ENCODE measurements around the gene LRP10. TPM values are rescaled to one million over a fixed set of nuclear protein-coding genes. Genes with fewer than 3 reads are reported as not detected.

The LRP10 gene
- total and polyA plus RNA-seq, 2 experiments from 2014 or later, result 56.2 to 117 TPM

DNA sequence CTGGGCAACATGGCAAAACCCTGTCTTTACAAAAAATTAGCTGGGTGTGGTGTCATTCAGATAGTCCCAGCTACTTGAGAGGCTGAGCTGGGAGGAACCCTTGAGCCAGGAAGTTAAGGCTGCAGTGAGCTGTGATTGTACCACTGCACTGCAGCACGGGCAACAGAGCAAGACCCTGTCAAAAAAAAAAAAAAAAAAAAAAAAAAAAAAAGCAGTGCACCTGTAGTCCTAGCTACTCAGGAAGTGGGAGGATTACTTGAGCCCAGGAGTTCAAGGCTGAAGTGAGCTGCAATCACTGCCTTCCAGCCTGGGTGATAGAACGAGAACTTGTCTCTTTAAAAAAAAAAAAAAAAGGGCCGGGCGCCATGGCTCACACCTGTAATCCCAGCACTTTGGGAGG is 17.1 kb downstream of the LRP10 start:
- 93% methylated on average over 4 of the region's 4 CpGs for WGBS (ENCODE audit: low lambda C conversion rate, missing lambda C conversion rate)
- Histone ChIP-seq H4K20me1 (ENCODE audit: insufficient read depth, poor library complexity, severe bottlenecking) (no peaks in the 10 kb centered on the region), H2AFZ (no peak overlapping the region), H3K4me1 (ENCODE audit: insufficient read depth) (peaks cover 22% of the 10 kb centered on the region), H3K9me2 (replicated peaks; ENCODE audit: insufficient read depth) (no peaks in the 10 kb centered on the region), H3K27ac (no peak overlapping the region), H3K4me3 (no peak overlapping the region), H3K4me2 (no peak overlapping the region), H3K79me2 (peaks cover 4% of the 10 kb centered on the region), H3K36me3 (replicated peaks; ENCODE audit: insufficient read depth, low read depth) (no peaks in the 10 kb centered on the region), H3K27me3 (no peaks in the 10 kb centered on the region), H3K9me3 (ENCODE audit: low read depth) (no peaks in the 10 kb centered on the region)
- no peak for DNase-seq (ENCODE audit: low spot score)
- TF ChIP-seq EZH2phosphoT487 (IDR thresholded peaks at IDR 0.05; ENCODE audit: low read depth, severe bottlenecking, unreplicated experiment), result no peak
- no peak for TF ChIP-seq EZH2 (IDR thresholded peaks at IDR 0.05; ENCODE audit: borderline replicate concordance)
- no peak for TF ChIP-seq CTCF (IDR thresholded peaks at IDR 0.05; ENCODE audit: poor library complexity)

GRCh38 chr14:22890416-22890815 is 18.9 kb downstream of the LRP10 start:
- H3K4me3 ChIP-seq, result no peak overlapping the region
- H3K36me3 ChIP-seq (replicated peaks; ENCODE audit: insufficient read depth, low read depth), result no peaks in the 10 kb centered on the region
- H3K4me2 ChIP-seq, result no peak overlapping the region
- H3K27me3 ChIP-seq, result no peaks in the 10 kb centered on the region
- TF ChIP-seq CTCF (IDR thresholded peaks at IDR 0.05; ENCODE audit: poor library complexity), result no peak
- TF ChIP-seq EZH2phosphoT487 (IDR thresholded peaks at IDR 0.05; ENCODE audit: low read depth, severe bottlenecking, unreplicated experiment), result no peak
- WGBS (ENCODE audit: low lambda C conversion rate, missing lambda C conversion rate), result 91% methylated on average over 1 of the region's 1 CpG
- H3K9me3 ChIP-seq (ENCODE audit: low read depth), result no peaks in the 10 kb centered on the region
- no peak overlapping the region for H2AFZ ChIP-seq
- H3K4me1 ChIP-seq (ENCODE audit: insufficient read depth), result peaks cover 12% of the 10 kb centered on the region
- H3K79me2 ChIP-seq, result peaks cover 4% of the 10 kb centered on the region
- no peak overlapping the region for H3K27ac ChIP-seq
- no peaks in the 10 kb centered on the region for H4K20me1 ChIP-seq (ENCODE audit: insufficient read depth, poor library complexity, severe bottlenecking)
- no peak for DNase-seq (ENCODE audit: low spot score)
- no peaks in the 10 kb centered on the region for H3K9me2 ChIP-seq (replicated peaks; ENCODE audit: insufficient read depth)

DNA sequence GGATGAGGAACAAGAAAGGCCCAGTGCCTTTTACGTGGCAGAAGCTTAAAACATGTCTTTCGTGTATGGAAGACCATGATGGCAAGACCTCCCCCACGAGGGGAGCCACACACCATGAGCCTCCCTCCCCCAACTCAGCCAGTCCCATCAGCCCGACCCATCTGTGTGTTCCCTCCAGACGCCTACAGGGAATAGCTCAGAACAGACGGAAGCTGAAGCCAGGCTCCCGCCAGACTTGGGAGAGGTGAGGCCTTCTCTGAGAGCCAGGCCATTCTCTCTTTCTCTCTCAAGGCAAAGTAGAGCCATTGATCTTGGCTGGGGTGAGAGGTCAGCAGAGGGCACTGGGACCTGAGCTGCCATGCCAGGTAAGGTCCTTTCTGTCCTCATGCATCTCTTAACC is 20.9 kb downstream of the LRP10 start:
- Histone ChIP-seq H3K27ac (no peak overlapping the region), H3K4me3 (no peak overlapping the region), H3K4me1 (ENCODE audit: insufficient read depth) (peaks cover 7% of the 10 kb centered on the region), H2AFZ (no peak overlapping the region), H3K9me3 (ENCODE audit: low read depth) (no peaks in the 10 kb centered on the region), H3K36me3 (replicated peaks; ENCODE audit: insufficient read depth, low read depth) (no peaks in the 10 kb centered on the region), H3K9me2 (replicated peaks; ENCODE audit: insufficient read depth) (no peaks in the 10 kb centered on the region), H3K4me2 (no peak overlapping the region), H3K27me3 (no peaks in the 10 kb centered on the region), H3K79me2 (peaks cover 4% of the 10 kb centered on the region), H4K20me1 (ENCODE audit: insufficient read depth, poor library complexity, severe bottlenecking) (no peaks in the 10 kb centered on the region)
- DNase-seq (ENCODE audit: low spot score), result no peak
- no peak for TF ChIP-seq CTCF (IDR thresholded peaks at IDR 0.05; ENCODE audit: poor library complexity)
- no peak for TF ChIP-seq EZH2 (IDR thresholded peaks at IDR 0.05; ENCODE audit: borderline replicate concordance)
- TF ChIP-seq EZH2phosphoT487 (IDR thresholded peaks at IDR 0.05; ENCODE audit: low read depth, severe bottlenecking, unreplicated experiment), result no peak
- WGBS (ENCODE audit: low lambda C conversion rate, missing lambda C conversion rate), result 79% methylated on average over 7 of the region's 7 CpGs

- no peaks in the 10 kb centered on the region for H3K4me1 ChIP-seq (ENCODE audit: insufficient read depth)
- H4K20me1 ChIP-seq (ENCODE audit: insufficient read depth, poor library complexity, severe bottlenecking), result no peaks in the 10 kb centered on the region
- no peak overlapping the region for H3K4me2 ChIP-seq
- no peak overlapping the region for H3K4me3 ChIP-seq
- no peak overlapping the region for H3K27ac ChIP-seq
- DNase-seq (ENCODE audit: low spot score), result no peak
- H3K27me3 ChIP-seq, result no peaks in the 10 kb centered on the region
- TF ChIP-seq EZH2phosphoT487 (IDR thresholded peaks at IDR 0.05; ENCODE audit: low read depth, severe bottlenecking, unreplicated experiment) (no peak), EZH2 (IDR thresholded peaks at IDR 0.05; ENCODE audit: borderline replicate concordance) (no peak), CTCF (IDR thresholded peaks at IDR 0.05; ENCODE audit: poor library complexity) (no peak)
- no peaks in the 10 kb centered on the region for H3K36me3 ChIP-seq (replicated peaks; ENCODE audit: insufficient read depth, low read depth)
- no peaks in the 10 kb centered on the region for H3K9me2 ChIP-seq (replicated peaks; ENCODE audit: insufficient read depth)
- H3K79me2 ChIP-seq, result no peaks in the 10 kb centered on the region
- no peak overlapping the region for H2AFZ ChIP-seq
- H3K9me3 ChIP-seq (ENCODE audit: low read depth), result no peaks in the 10 kb centered on the region
- 92% methylated on average over 4 of the region's 4 CpGs for WGBS (ENCODE audit: low lambda C conversion rate, missing lambda C conversion rate)
Observed at GRCh38 chr14:22893706-22894105, 22.2 kb downstream of the LRP10 start.

All from hepatocyte (in vitro differentiated cells).